HUES64 (cell line): ENCODE data around the gene OVCH2.

Source experiments
- H3K27ac ChIP-seq: 2 replicates; pipeline ENCODE4 v1.7.0; 2013; ENCODE audit warnings: low read depth, low read length, inconsistent platforms
- H3K27me3 ChIP-seq: 2 replicates; pipeline ENCODE4 v1.6.1; 2013; ENCODE audit warnings: mild to moderate bottlenecking, low read length; ENCODE audit not compliant: insufficient read depth
- H3K36me3 ChIP-seq: 2 replicates; pipeline ENCODE4 v1.6.1; 2013; ENCODE audit warnings: mild to moderate bottlenecking, low read length; ENCODE audit not compliant: insufficient read depth
- H3K4me1 ChIP-seq: 2 replicates; pipeline ENCODE4 v1.6.1; 2013; ENCODE audit warnings: mild to moderate bottlenecking, low read length, moderate library complexity; ENCODE audit not compliant: insufficient read depth
- H3K4me3 ChIP-seq: 2 replicates; pipeline ENCODE4 v1.5.1; 2013; ENCODE audit warnings: mild to moderate bottlenecking, low read length, moderate library complexity
- H3K9ac ChIP-seq: 2 replicates; pipeline ENCODE4 v1.6.1; 2013; ENCODE audit warnings: mild to moderate bottlenecking, low read depth, low read length
- H3K9me3 ChIP-seq: 2 replicates; pipeline ENCODE4 v1.6.1; 2013; ENCODE audit warnings: low read depth, low read length; ENCODE audit not compliant: insufficient read depth
- WGBS: fragments of 150-250, 120-280 bp; methylation state at CpG from one replicate; pipeline ENCODE4 v1.1.7; 2013; ENCODE audit warnings: missing lambda C conversion rate; 5-methylcytosine and 5-hydroxymethylcytosine counted together

Gene OVCH2

DNA sequence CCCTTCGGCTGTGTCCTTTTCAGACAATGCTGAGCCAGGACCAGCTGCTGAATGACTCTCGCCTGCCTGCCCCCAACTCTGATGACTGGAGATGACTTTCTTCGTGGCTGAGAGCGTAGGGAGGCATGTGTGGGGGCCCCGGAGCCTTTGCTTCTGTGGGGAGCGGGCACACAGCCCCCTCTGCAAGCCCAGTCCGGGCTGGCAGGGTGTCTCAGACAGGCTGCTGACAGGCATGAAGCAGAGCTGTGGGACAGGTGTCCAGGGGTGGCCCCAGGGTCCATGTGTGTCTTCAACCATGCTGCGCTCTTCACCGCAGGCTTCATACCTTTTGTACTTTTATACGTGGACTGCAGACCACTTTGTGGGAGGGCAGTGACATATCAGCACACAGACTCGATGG lies 49.6 kb downstream of the OVCH2 start:
- H3K4me1 ChIP-seq, result no peaks in the 10 kb centered on the region
- no peak overlapping the region for H3K9ac ChIP-seq
- 94% methylated on average over 11 of the region's 11 CpGs for WGBS
- H3K9me3 ChIP-seq, result no peaks in the 10 kb centered on the region
- H3K36me3 ChIP-seq, result peaks cover 11% of the 10 kb centered on the region; the same call in 1 of the 2 replicates
- H3K27ac ChIP-seq, result no peak overlapping the region
- no peaks in the 10 kb centered on the region for H3K27me3 ChIP-seq
- H3K4me3 ChIP-seq, result no peak overlapping the region

DNA sequence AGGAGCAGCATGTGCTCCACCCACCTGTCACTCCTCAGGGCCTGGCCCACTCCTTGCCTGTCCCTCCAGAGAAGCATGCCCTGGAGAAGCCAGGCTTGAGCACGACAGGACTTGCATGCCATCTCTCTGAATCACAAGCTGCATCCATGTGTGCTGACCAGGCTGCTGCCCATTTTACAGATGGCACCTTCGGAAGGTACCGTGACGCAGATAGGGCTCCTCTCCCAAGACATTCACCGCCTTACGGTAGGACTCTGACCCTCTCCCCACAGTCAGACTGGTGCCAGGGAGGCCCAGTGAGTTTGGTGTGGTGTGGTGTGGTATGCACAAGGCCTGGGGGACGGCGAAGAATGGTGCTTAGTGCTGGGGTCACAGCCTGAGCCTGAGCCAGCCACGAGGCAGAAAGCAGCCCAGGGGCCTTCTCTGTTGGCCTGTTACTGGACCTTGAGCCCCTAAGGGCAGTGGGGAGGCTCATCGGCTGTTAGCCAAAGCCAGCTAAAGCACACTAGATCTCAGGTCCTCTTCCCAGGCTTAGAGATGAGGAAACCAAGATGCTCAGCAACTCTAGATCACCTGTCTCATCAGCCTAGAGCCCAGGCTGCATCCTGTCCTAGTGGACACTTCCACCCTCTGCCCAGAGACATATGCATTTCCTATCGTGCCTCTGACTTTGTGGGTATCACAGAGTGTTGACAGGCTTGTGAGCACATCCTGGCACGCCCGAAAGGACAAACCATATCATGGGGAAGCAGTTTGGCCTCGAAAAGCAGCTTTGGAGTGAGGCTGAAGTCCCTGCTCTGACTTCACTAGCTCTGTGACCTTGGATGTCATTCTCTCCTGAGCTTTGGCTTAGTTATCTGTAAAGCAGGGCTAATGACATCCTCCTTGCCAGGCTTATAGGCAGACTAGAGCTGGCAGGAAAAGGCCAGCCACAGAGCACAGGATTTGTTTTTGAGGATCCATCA lies 50.7 kb downstream of the OVCH2 start:
- Histone ChIP-seq H3K27me3 (no peaks in the 10 kb centered on the region), H3K9ac (no peak overlapping the region), H3K4me3 (no peak overlapping the region), H3K36me3 (peaks cover 12% of the 10 kb centered on the region; the same call in 1 of the 2 replicates), H3K4me1 (no peaks in the 10 kb centered on the region), H3K27ac (no peak overlapping the region), H3K9me3 (no peaks in the 10 kb centered on the region)
- 90% methylated on average over 14 of the region's 14 CpGs for WGBS

DNA sequence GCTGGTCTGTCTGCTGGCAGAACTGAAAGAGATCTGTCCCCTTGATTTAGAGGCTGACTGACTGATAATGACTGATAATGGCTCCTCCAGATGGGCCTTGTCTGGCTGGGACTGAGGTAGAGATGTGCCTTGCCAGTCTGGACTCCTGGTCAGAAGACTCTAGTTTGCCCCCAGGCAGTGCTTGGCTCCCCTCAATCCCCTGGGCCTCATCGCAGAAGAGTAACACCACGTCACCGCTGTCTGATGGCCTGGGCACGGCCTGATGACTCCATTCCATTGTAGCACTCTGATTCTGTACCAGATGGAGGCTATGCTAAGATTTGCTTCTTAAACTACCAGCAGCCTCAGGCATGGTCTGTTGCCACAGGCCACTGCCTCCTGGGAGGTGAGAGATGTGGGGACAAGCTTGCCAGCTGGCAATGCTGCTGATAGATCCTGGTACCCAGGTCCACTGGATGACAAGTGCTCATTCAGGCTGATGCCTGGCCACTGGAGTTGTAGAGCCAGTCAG lies 52.0 kb downstream of the OVCH2 start:
- H3K27me3 ChIP-seq, result no peaks in the 10 kb centered on the region
- H3K27ac ChIP-seq, result no peak overlapping the region
- no peaks in the 10 kb centered on the region for H3K4me1 ChIP-seq
- no peak overlapping the region for H3K9ac ChIP-seq
- peaks cover 20% of the 10 kb centered on the region for H3K36me3 ChIP-seq
- no peaks in the 10 kb centered on the region for H3K9me3 ChIP-seq
- no peak overlapping the region for H3K4me3 ChIP-seq
- WGBS, result 94% methylated on average over 4 of the region's 4 CpGs

DNA sequence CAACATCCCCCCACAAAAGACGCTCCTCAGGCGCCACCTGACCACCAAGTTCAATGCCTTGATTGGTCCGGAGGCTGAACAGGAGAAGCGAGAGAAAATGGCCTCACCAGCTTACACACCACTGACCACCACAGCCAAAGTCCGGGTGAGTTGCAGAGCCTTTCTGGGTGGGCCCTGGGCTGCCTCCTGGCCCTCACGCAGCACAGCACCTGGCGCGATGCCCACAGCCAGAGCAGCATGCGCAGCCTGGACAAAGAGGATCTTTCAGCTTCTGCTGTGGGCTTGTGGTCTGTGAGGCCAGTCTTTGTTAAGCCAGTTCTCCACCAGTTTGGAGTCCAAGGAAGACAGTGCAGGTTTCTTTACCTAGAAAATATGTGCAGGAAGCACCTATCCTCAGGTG lies 54.6 kb downstream of the OVCH2 start:
- H3K9ac ChIP-seq, result no peak overlapping the region
- peaks cover 21% of the 10 kb centered on the region for H3K36me3 ChIP-seq
- H3K4me1 ChIP-seq, result no peaks in the 10 kb centered on the region
- no peaks in the 10 kb centered on the region for H3K9me3 ChIP-seq
- WGBS, result 97% methylated on average over 9 of the region's 9 CpGs
- H3K27me3 ChIP-seq, result no peaks in the 10 kb centered on the region
- no peak overlapping the region for H3K27ac ChIP-seq
- no peak overlapping the region for H3K4me3 ChIP-seq

DNA sequence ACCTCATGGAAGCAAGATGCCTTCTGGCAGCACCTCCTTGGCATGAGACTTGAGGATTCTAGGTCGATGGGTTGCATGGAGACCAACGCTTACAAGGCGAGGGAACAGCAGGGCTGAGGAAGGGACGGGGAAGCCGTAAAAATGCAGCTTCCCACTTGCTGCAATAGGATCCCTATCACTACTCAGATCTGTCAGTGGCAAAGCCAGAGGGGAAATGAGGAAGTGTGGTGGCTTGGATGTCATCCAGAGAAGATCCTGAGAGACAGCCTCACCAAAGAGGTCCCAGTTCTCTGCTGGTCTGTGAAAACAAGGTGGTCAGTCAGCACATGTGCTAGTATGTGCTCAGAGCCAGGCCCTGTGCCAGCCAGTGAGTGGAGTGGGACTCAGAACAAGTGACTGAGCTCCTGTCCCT lies 55.1 kb downstream of the OVCH2 start:
- no peak overlapping the region for H3K9ac ChIP-seq
- WGBS, result 97% methylated on average over 4 of the region's 5 CpGs
- no peaks in the 10 kb centered on the region for H3K4me1 ChIP-seq
- H3K36me3 ChIP-seq, result peaks cover 21% of the 10 kb centered on the region
- no peak overlapping the region for H3K4me3 ChIP-seq
- no peaks in the 10 kb centered on the region for H3K27me3 ChIP-seq
- H3K27ac ChIP-seq, result no peak overlapping the region
- H3K9me3 ChIP-seq, result no peaks in the 10 kb centered on the region

DNA sequence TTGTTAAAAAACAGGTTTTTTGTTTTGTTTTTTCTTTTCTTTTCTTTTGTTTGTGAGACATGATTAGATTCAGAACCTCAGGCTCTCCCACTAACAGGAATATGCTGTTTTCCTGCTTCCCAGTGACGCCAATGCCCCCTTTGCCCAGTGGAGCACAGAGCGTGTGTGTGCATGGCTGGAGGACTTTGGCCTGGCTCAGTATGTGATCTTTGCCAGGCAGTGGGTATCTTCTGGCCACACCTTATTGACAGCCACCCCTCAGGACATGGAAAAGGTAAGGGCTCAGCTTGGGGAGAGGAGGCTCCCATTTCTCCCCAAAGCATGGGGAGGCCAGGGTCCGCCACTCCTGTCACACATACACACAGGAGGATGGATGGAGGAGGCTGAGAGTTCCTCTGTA lies 58.0 kb downstream of the OVCH2 start:
- H3K27me3 ChIP-seq, result no peaks in the 10 kb centered on the region
- H3K4me3 ChIP-seq, result no peak overlapping the region
- WGBS, result 100% methylated on average over 2 of the region's 3 CpGs
- H3K4me1 ChIP-seq, result no peaks in the 10 kb centered on the region
- H3K9ac ChIP-seq, result no peak overlapping the region
- H3K27ac ChIP-seq, result no peak overlapping the region
- H3K36me3 ChIP-seq, result peaks cover 20% of the 10 kb centered on the region
- no peaks in the 10 kb centered on the region for H3K9me3 ChIP-seq

DNA sequence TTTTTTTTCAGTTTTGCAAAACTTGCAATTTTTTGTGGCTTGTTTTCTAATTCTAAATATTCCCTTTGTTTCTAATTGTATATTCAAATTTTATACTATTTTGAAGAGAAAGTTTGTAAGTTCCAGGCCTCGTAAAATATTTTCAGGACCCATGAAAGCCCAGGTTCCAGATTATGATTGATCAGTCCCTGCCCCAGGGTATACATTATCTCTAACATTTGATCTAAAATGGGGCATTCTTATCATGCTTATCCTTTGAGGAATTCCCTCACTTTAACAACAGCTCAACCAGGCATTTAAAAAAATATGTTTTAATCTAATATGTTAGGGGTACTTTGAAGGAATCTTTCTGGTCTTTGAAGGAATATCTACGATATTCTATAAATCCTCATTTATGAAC lies 59.4 kb downstream of the OVCH2 start:
- 100% methylated on average over 1 of the region's 2 CpGs for WGBS
- H3K36me3 ChIP-seq, result peaks cover 14% of the 10 kb centered on the region

DNA sequence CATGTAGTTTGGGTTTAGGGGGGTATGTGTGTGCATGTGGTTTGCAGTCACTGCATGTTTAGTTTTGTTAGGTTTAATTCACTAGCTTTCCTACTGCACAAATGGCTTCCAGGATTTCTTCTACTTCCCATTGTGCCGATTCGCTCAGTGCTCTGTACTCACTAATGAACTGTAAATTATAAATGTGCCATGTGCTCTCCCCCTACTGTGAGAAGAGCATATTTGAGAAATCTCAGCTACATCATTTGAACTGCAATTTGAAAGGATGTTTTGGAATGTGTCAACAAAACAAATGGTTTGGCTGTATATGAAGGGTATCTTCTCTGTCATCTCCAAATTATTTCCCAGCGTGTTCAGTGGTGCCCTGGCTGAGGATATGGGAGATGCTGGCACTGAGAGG lies 61.1 kb downstream of the OVCH2 start:
- Histone ChIP-seq H3K9me3 (no peaks in the 10 kb centered on the region), H3K27ac (no peak overlapping the region), H3K9ac (no peak overlapping the region), H3K4me3 (no peak overlapping the region), H3K4me1 (no peaks in the 10 kb centered on the region), H3K27me3 (no peaks in the 10 kb centered on the region), H3K36me3 (peaks cover 16% of the 10 kb centered on the region)
- 96% methylated on average over 3 of the region's 3 CpGs for WGBS

More for the DNA sequence above, 59.4 kb downstream of the OVCH2 start:
- no peaks in the 10 kb centered on the region for H3K9me3 ChIP-seq
- no peak overlapping the region for H3K9ac ChIP-seq
- H3K4me1 ChIP-seq, result no peaks in the 10 kb centered on the region
- no peak overlapping the region for H3K4me3 ChIP-seq
- no peaks in the 10 kb centered on the region for H3K27me3 ChIP-seq
- no peak overlapping the region for H3K27ac ChIP-seq

DNA sequence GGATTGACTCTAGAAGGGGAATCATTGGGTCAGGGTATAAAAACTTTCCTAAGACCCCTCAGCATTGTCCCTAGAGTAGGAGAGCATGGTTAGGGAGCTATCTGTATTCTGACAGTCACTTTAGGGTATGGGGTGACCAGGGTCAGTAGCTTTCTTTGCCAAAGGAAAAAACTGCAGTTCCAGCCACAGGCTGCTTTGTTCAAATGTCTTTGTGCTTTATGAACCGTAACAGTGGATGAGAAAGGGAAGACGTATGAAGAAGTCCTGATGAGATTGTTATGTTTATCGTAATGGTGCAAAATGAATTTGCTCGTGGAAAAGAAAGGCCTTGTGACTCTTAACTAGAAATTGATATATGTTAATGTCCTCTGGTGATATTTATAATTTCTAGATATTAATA lies 63.0 kb downstream of the OVCH2 start:
- no peak overlapping the region for H3K27ac ChIP-seq
- H3K36me3 ChIP-seq, result peaks cover 7% of the 10 kb centered on the region; the same call in 1 of the 2 replicates
- H3K27me3 ChIP-seq, result no peaks in the 10 kb centered on the region
- no peaks in the 10 kb centered on the region for H3K9me3 ChIP-seq
- H3K9ac ChIP-seq, result no peak overlapping the region
- WGBS, result 90% methylated on average over 4 of the region's 4 CpGs
- H3K4me1 ChIP-seq, result no peaks in the 10 kb centered on the region
- H3K4me3 ChIP-seq, result no peak overlapping the region

DNA sequence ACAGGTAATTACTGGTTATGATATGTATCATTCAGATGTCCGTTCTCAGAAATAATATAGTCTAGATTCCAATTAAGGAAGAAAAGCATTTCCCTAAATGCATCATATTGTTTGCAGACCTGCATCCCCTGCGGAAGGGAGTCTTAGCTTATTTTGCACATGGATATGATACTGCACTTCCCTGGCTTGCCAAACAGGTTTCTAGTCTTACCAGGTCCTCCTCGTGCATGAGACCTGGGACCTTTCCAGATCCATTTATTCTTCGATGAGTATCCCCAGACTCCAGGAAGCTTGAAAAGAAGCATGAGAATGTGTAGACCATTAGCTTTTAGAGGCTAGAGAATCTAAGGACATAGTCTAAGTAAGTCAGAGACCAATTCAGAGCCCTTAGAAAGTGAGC lies 63.5 kb downstream of the OVCH2 start:
- no peak overlapping the region for H3K9ac ChIP-seq
- H3K27ac ChIP-seq, result no peak overlapping the region
- H3K36me3 ChIP-seq, result peaks cover 7% of the 10 kb centered on the region; the same call in 1 of the 2 replicates
- H3K9me3 ChIP-seq, result no peaks in the 10 kb centered on the region
- H3K27me3 ChIP-seq, result no peaks in the 10 kb centered on the region
- H3K4me3 ChIP-seq, result no peak overlapping the region
- WGBS, result 61% methylated on average over 3 of the region's 4 CpGs
- no peaks in the 10 kb centered on the region for H3K4me1 ChIP-seq

DNA sequence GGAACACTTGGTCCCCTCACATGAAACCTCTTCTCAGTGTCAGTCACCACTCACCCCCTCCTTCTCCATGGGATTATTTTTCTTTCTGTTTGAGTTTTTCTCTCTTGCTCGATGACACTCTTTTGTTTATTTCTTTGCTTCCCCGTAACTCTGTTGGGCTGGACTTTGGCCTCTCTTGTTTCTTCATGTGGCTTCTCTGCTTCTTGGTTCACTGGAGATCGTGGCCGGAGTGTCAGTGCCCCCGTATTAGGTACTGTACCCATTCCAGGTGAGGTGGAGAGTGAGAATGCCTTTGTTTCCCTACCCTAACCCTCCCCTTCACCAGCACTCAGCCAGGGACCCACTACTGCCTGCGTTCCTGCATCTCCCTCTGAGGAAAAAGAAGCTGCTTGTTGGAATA lies 65.5 kb downstream of the OVCH2 start:
- no peak overlapping the region for H3K9ac ChIP-seq
- no peak overlapping the region for H3K4me3 ChIP-seq
- no peaks in the 10 kb centered on the region for H3K27me3 ChIP-seq
- H3K9me3 ChIP-seq, result no peaks in the 10 kb centered on the region
- peaks cover 7% of the 10 kb centered on the region; the same call in 1 of the 2 replicates for H3K36me3 ChIP-seq
- H3K27ac ChIP-seq, result no peak overlapping the region
- WGBS, result 96% methylated on average over 6 of the region's 6 CpGs
- H3K4me1 ChIP-seq, result no peaks in the 10 kb centered on the region; the same call in 1 of the 2 replicates
